ENCODE data around the gene MSH4.

MSH4 gene

GRCh38 chr1:75836528-75837100 lies 39.9 kb downstream of the MSH4 start:
- H3K4me3 Mint-ChIP-seq = no peak overlapping the region
- H3K36me3 Mint-ChIP-seq (ENCODE audit: low read depth) = no peaks in the 10 kb centered on the region
- H3K4me1 Mint-ChIP-seq (ENCODE audit: low read depth) = no peaks in the 10 kb centered on the region
- H3K27me3 Mint-ChIP-seq = no peaks in the 10 kb centered on the region
- no peak overlapping the region for H3K27ac Mint-ChIP-seq
- H3K9me3 Mint-ChIP-seq = peaks cover 28% of the 10 kb centered on the region
- no peak for DNase-seq

- no peak overlapping the region for H3K27ac Mint-ChIP-seq
- no peaks in the 10 kb centered on the region for H3K36me3 Mint-ChIP-seq (ENCODE audit: low read depth)
- H3K9me3 Mint-ChIP-seq = peaks cover 16% of the 10 kb centered on the region
- DNase-seq = no peak
- H3K4me3 Mint-ChIP-seq = no peak overlapping the region
- no peaks in the 10 kb centered on the region for H3K27me3 Mint-ChIP-seq
- H3K4me1 Mint-ChIP-seq (ENCODE audit: low read depth) = no peaks in the 10 kb centered on the region
Observed at GRCh38 chr1:75838079-75838478, 41.4 kb downstream of the MSH4 start.

- Mint-ChIP-seq H3K27me3 (no peaks in the 10 kb centered on the region), H3K36me3 (ENCODE audit: low read depth) (no peaks in the 10 kb centered on the region), H3K4me3 (no peak overlapping the region), H3K27ac (no peak overlapping the region), H3K9me3 (peaks cover 4% of the 10 kb centered on the region), H3K4me1 (ENCODE audit: low read depth) (no peaks in the 10 kb centered on the region)
- no peak for DNase-seq
Observed at GRCh38 chr1:75841421-75841820, 44.7 kb downstream of the MSH4 start.

- Mint-ChIP-seq H3K4me3 (no peak overlapping the region), H3K9me3 (no peaks in the 10 kb centered on the region), H3K4me1 (ENCODE audit: low read depth) (no peaks in the 10 kb centered on the region), H3K36me3 (ENCODE audit: low read depth) (no peaks in the 10 kb centered on the region), H3K27ac (no peak overlapping the region), H3K27me3 (no peaks in the 10 kb centered on the region)
- DNase-seq = no peak
Observed at GRCh38 chr1:75845576-75845975, 48.9 kb downstream of the MSH4 start.

- Mint-ChIP-seq H3K36me3 (ENCODE audit: low read depth) (no peaks in the 10 kb centered on the region), H3K27me3 (no peaks in the 10 kb centered on the region), H3K4me3 (no peak overlapping the region), H3K4me1 (ENCODE audit: low read depth) (no peaks in the 10 kb centered on the region), H3K9me3 (no peaks in the 10 kb centered on the region), H3K27ac (no peak overlapping the region)
- no peak for DNase-seq
Observed at GRCh38 chr1:75855010-75855409, 58.3 kb downstream of the MSH4 start.

- H3K36me3 Mint-ChIP-seq (ENCODE audit: low read depth) = no peaks in the 10 kb centered on the region
- no peak overlapping the region for H3K27ac Mint-ChIP-seq
- DNase-seq = no peak
- no peaks in the 10 kb centered on the region for H3K9me3 Mint-ChIP-seq
- no peaks in the 10 kb centered on the region for H3K4me1 Mint-ChIP-seq (ENCODE audit: low read depth)
- H3K27me3 Mint-ChIP-seq = no peaks in the 10 kb centered on the region
- no peak overlapping the region for H3K4me3 Mint-ChIP-seq
Observed at GRCh38 chr1:75855734-75856133, 59.1 kb downstream of the MSH4 start.

GRCh38 chr1:75861831-75862230 lies 65.1 kb downstream of the MSH4 start:
- H3K4me1 Mint-ChIP-seq (ENCODE audit: low read depth) = no peaks in the 10 kb centered on the region
- no peaks in the 10 kb centered on the region for H3K9me3 Mint-ChIP-seq
- H3K27ac Mint-ChIP-seq = no peak overlapping the region
- no peak overlapping the region for H3K4me3 Mint-ChIP-seq
- no peak for DNase-seq
- no peaks in the 10 kb centered on the region for H3K36me3 Mint-ChIP-seq (ENCODE audit: low read depth)
- H3K27me3 Mint-ChIP-seq = no peaks in the 10 kb centered on the region

GRCh38 chr1:75870951-75871350 lies 74.3 kb downstream of the MSH4 start:
- no peak for DNase-seq
- no peaks in the 10 kb centered on the region for H3K9me3 Mint-ChIP-seq
- no peak overlapping the region for H3K4me3 Mint-ChIP-seq
- H3K27ac Mint-ChIP-seq = no peak overlapping the region
- no peaks in the 10 kb centered on the region for H3K4me1 Mint-ChIP-seq (ENCODE audit: low read depth)
- H3K27me3 Mint-ChIP-seq = peaks cover 3% of the 10 kb centered on the region
- no peaks in the 10 kb centered on the region for H3K36me3 Mint-ChIP-seq (ENCODE audit: low read depth)

- no peaks in the 10 kb centered on the region for H3K9me3 Mint-ChIP-seq
- H3K36me3 Mint-ChIP-seq (ENCODE audit: low read depth) = no peaks in the 10 kb centered on the region
- no peak overlapping the region for H3K4me3 Mint-ChIP-seq
- no peak for DNase-seq
- no peak overlapping the region for H3K27ac Mint-ChIP-seq
- no peaks in the 10 kb centered on the region for H3K4me1 Mint-ChIP-seq (ENCODE audit: low read depth)
- no peaks in the 10 kb centered on the region for H3K27me3 Mint-ChIP-seq
Observed at GRCh38 chr1:75879985-75880384, 83.3 kb downstream of the MSH4 start.

- Mint-ChIP-seq H3K27me3 (no peaks in the 10 kb centered on the region), H3K36me3 (ENCODE audit: low read depth) (no peaks in the 10 kb centered on the region), H3K4me1 (ENCODE audit: low read depth) (no peaks in the 10 kb centered on the region), H3K27ac (no peak overlapping the region), H3K4me3 (no peak overlapping the region), H3K9me3 (no peaks in the 10 kb centered on the region)
- DNase-seq = no peak
Observed at GRCh38 chr1:75884437-75884836, 87.8 kb downstream of the MSH4 start.

- Mint-ChIP-seq H3K36me3 (ENCODE audit: low read depth) (no peaks in the 10 kb centered on the region), H3K4me3 (no peak overlapping the region), H3K4me1 (ENCODE audit: low read depth) (no peaks in the 10 kb centered on the region), H3K27ac (no peak overlapping the region), H3K27me3 (no peaks in the 10 kb centered on the region), H3K9me3 (no peaks in the 10 kb centered on the region)
- no peak for DNase-seq
Observed at GRCh38 chr1:75901371-75901770, 104.7 kb downstream of the MSH4 start.

- Mint-ChIP-seq H3K27ac (no peak overlapping the region), H3K4me3 (no peak overlapping the region), H3K27me3 (no peaks in the 10 kb centered on the region), H3K36me3 (ENCODE audit: low read depth) (no peaks in the 10 kb centered on the region), H3K9me3 (peaks cover 19% of the 10 kb centered on the region), H3K4me1 (ENCODE audit: low read depth) (no peaks in the 10 kb centered on the region)
- DNase-seq = no peak
Observed at GRCh38 chr1:75908717-75909152, 112.1 kb downstream of the MSH4 start.

- Mint-ChIP-seq H3K36me3 (ENCODE audit: low read depth) (no peaks in the 10 kb centered on the region), H3K27ac (no peak overlapping the region), H3K4me3 (no peak overlapping the region), H3K27me3 (no peaks in the 10 kb centered on the region), H3K9me3 (no peaks in the 10 kb centered on the region), H3K4me1 (ENCODE audit: low read depth) (no peaks in the 10 kb centered on the region)
- DNase-seq = no peak
Observed at GRCh38 chr1:75916834-75917233, 120.2 kb downstream of the MSH4 start.

- Mint-ChIP-seq H3K36me3 (ENCODE audit: low read depth) (no peaks in the 10 kb centered on the region), H3K27ac (no peak overlapping the region), H3K4me1 (ENCODE audit: low read depth) (no peaks in the 10 kb centered on the region), H3K9me3 (no peaks in the 10 kb centered on the region), H3K27me3 (no peaks in the 10 kb centered on the region), H3K4me3 (no peak overlapping the region)
- DNase-seq = no peak
Observed at GRCh38 chr1:75922698-75923097, 126.0 kb downstream of the MSH4 start.

GRCh38 chr1:75932304-75932703 lies 135.6 kb downstream of the MSH4 start, which contains the start of gene ASB17:
Gene ASB17, minus strand, starts transcription at chr1:75932404. Its CDS starts 113 bp downstream, at chr1:75932291.
- Mint-ChIP-seq H3K27ac (no peak within 1 kb of the TSS), H3K9me3 (peaks cover 2% of the 10 kb centered on the region), H3K27me3 (peaks cover 5% of the 10 kb centered on the region), H3K4me1 (ENCODE audit: low read depth) (no peaks in the 10 kb centered on the region), H3K4me3 (no peak within 1 kb of the TSS), H3K36me3 (ENCODE audit: low read depth) (no peaks in the 10 kb centered on the region)
- DNase-seq = no peak

- no peak overlapping the region for H3K27ac Mint-ChIP-seq
- H3K4me3 Mint-ChIP-seq = no peak overlapping the region
- H3K4me1 Mint-ChIP-seq (ENCODE audit: low read depth) = no peaks in the 10 kb centered on the region
- H3K9me3 Mint-ChIP-seq = peaks cover 3% of the 10 kb centered on the region
- H3K36me3 Mint-ChIP-seq (ENCODE audit: low read depth) = no peaks in the 10 kb centered on the region
- peaks cover 3% of the 10 kb centered on the region for H3K27me3 Mint-ChIP-seq
- DNase-seq = no peak
Observed at GRCh38 chr1:75937034-75937433, 140.4 kb downstream of the MSH4 start.
